ENCODE results near the gene HIGD2A. TPM values are rescaled to one million over a fixed set of nuclear protein-coding genes. Genes with fewer than 3 reads are reported as not detected.

The HIGD2A gene
- total and polyA plus RNA-seq, 10 of the 15 experiments (the other 5 are each of a cell fraction or from before 2014, with no cell fraction given), result 152 to 348 (median 194) TPM

- ChIA-PET SMC1A (ENCODE audit: uncharacterized antibody, unreplicated experiment) (interaction anchor here (1.4 kb wide), 1 partner anchor 9 kb away, joined by 3 read pairs; no protein-coding TSS in a partner anchor), POLR2A (interaction anchor here (1.3 kb wide), 1 partner anchor 11 kb away, joined by 4 read pairs; no protein-coding TSS in a partner anchor)
- in situ Hi-C loops (cut with MboI), result no loop called here
- no peak for TF ChIP-seq PRDM15 (CRISPR knock-in tag; IDR thresholded peaks at IDR 0.05)
- TF ChIP-seq KAT2A (conservative IDR thresholded peaks at IDR 0.05; ENCODE audit: control insufficient read depth, low read depth, low read length), result no peak
- TF ChIP-seq BRCA1 (IDR thresholded peaks at IDR 0.05; ENCODE audit: low read depth, low read length), result no peak
- no peak for TF ChIP-seq SMAD1 (IDR thresholded peaks at IDR 0.05; ENCODE audit: low read depth, partially characterized antibody)
- no peak for TF ChIP-seq EED (IDR thresholded peaks at IDR 0.05; ENCODE audit: low read depth)
- TF ChIP-seq E2F8 (IDR thresholded peaks at IDR 0.05; ENCODE audit: low read depth, partially characterized antibody), result no peak
- no peak for TF ChIP-seq E2F4 (IDR thresholded peaks at IDR 0.05; ENCODE audit: low read depth, low read length)
- TF ChIP-seq PML (IDR thresholded peaks at IDR 0.05; ENCODE audit: low read length), result no peak
- TF ChIP-seq CEBPZ (IDR thresholded peaks at IDR 0.05; ENCODE audit: low read depth, low read length), result no peak
- no peak for TF ChIP-seq SUZ12 (IDR thresholded peaks at IDR 0.05; ENCODE audit: unreplicated experiment)
- no peak for TF ChIP-seq ZNF207 (IDR thresholded peaks at IDR 0.05; ENCODE audit: borderline replicate concordance)
- no peak for TF ChIP-seq ATF7 (IDR thresholded peaks at IDR 0.05; ENCODE audit: low read depth)
- TF ChIP-seq LARP7 (IDR thresholded peaks at IDR 0.05), result no peak
- TF ChIP-seq MTA3 (IDR thresholded peaks at IDR 0.05; ENCODE audit: borderline replicate concordance, low read length), result no peak
- no peak for TF ChIP-seq CEBPB (IDR thresholded peaks at IDR 0.05; ENCODE audit: borderline replicate concordance in 1 of 2, low read depth in 2 of 2, low read length in 2 of 2)
Measured at GRCh38 chr5:176342158-176342483, 46.4 kb upstream of the HIGD2A start.

More at GRCh38 chr5:176342158-176342483, 46.4 kb upstream of the HIGD2A start:
- DNase-seq (ENCODE audit: low read depth, low spot score) (no peak), FAIRE-seq (no peak), ATAC-seq (no peak)
- no peaks in the 10 kb centered on the region for H3K27me3 ChIP-seq (replicated peaks in 1 of 2; ENCODE audit: control insufficient read depth in 2 of 2, insufficient read depth in 2 of 2, low read length in 1 of 2)
- CTCF ChIA-PET, result no interaction called here
- peaks cover 3% of the 10 kb centered on the region in 2 experiments; a peak in 1 of 4 replicates for H3K36me3 ChIP-seq (ENCODE audit: control insufficient read depth in 2 of 2, insufficient read depth in 2 of 2, low read length in 1 of 2)
- no peaks in the 10 kb centered on the region for H3K79me2 ChIP-seq (ENCODE audit: control insufficient read depth, insufficient read depth, low read length)
- RAD21 ChIA-PET (ENCODE audit: unreplicated experiment), result no interaction called here
- no peaks in the 10 kb centered on the region for H3K9me3 ChIP-seq (replicated peaks; ENCODE audit: control insufficient read depth, insufficient read depth, low read length)
- H2AFZ ChIP-seq (ENCODE audit: control insufficient read depth, low read depth, low read length), result no peak overlapping the region
- no peak overlapping the region for H3K4me3 ChIP-seq
- intact Hi-C loops (cut with micrococcal nuclease; ENCODE audit: unreplicated experiment), result no loop called here
- no peaks in the 10 kb centered on the region for H4K20me1 ChIP-seq (ENCODE audit: control insufficient read depth, insufficient read depth)
- no peak overlapping the region for H3K27ac ChIP-seq (ENCODE audit: control insufficient read depth, insufficient read depth)
- BruUV-seq (replicated peaks), result no TSS peak
- H3K4me1 ChIP-seq (ENCODE audit: control insufficient read depth, insufficient read depth, low read length), result no peaks in the 10 kb centered on the region
- no peak overlapping the region for H3K9ac ChIP-seq (ENCODE audit: control insufficient read depth, insufficient read depth, low read length)
- 100% methylated on average over 1 of the region's 1 CpG for WGBS (ENCODE audit: insufficient coverage, insufficient replicate concordance, low lambda C conversion rate, missing lambda C conversion rate)
- no peak overlapping the region for H3K4me2 ChIP-seq (ENCODE audit: control insufficient read depth, insufficient read depth)
